Tibial artery (tissue), 4 donors: ENCODE measurements around the gene LMF1.
"Not testable (repeated sequence)": the region's sequence is repeated elsewhere in the genome, so short reads cannot be mapped to it uniquely, and the experiment has no call there.

Experiments used
- DNase-seq, 2 donors: peaks; one replicate each; pipeline ENCODE4 v3.0.0-alpha.2; 2019
- H3K27ac ChIP-seq, 2 donors: fragments of 200-600 bp; sonication (generic) in 1 of 2; 1 replicate in 1 of 2; 2 replicates in 1 of 2; pipeline ENCODE4 v1.5.1; 2018 to 2019; ENCODE audit warnings: mild to moderate bottlenecking in 1 of 2
- H3K27me3 ChIP-seq, 2 donors: fragments of 200-600 bp; sonication (generic) in 1 of 2; one replicate each; pipeline versions ENCODE4 v1.5.1 to v1.6.0; 2016 to 2019
- H3K36me3 ChIP-seq, 3 donors: fragments of 200-600 bp; sonication (generic) in 2 of 3; one replicate each; pipeline ENCODE4 v1.5.1; 2016 to 2019; ENCODE audit warnings: mild to moderate bottlenecking in 2 of 3
- H3K4me1 ChIP-seq, 4 donors: fragments of 200-600 bp; sonication (generic) in 2 of 4; 1 replicate in 3 of 4; 2 replicates in 1 of 4; pipeline ENCODE4 v1.5.1; 2016 to 2019
- H3K4me3 ChIP-seq, 2 donors: fragments of 200-600 bp; sonication (generic) in 1 of 2; 1 replicate in 1 of 2; 2 replicates in 1 of 2; pipeline ENCODE4 v1.5.1; 2018 to 2019; ENCODE audit warnings: mild to moderate bottlenecking in 2 of 2
- H3K9me3 ChIP-seq, 3 donors: fragments of 200-600 bp; sonication (generic) in 1 of 3; one replicate each; pipeline ENCODE4 v1.5.1; 2016 to 2019
- CTCF ChIP-seq, 2 experiments: fragments of 200-600 bp in 1 of 2; fragments of 450-650 bp in 1 of 2; IDR thresholded peaks; one replicate each; pipeline ENCODE4 v1.5.1; 2017 to 2019; ENCODE audit warnings: antibody characterized with exemption in 2 of 2, mild to moderate bottlenecking in 1 of 2, moderate library complexity in 1 of 2
- intact Hi-C: fragments of 100-400 bp; cut with DNase I; formaldehyde crosslinking; loops from one replicate; pipeline ENCODE4 v1.15.0; 2023; ENCODE audit warnings: low total_unique reads

LMF1 gene

GRCh38 chr16:867421-868385, 103.1 kb downstream of the LMF1 start:
- Histone ChIP-seq H3K36me3 (peaks cover 23 to 61% (median 52%) of the 10 kb centered on the region in 3 donors), H3K4me1 (no peaks in the 10 kb centered on the region), H3K4me3 (no peak overlapping the region), H3K27ac (no peak overlapping the region), H3K27me3 (no peaks in the 10 kb centered on the region), H3K9me3 (no peaks in the 10 kb centered on the region)
- DNase-seq, result no peak
- intact Hi-C loops, result no loop called here
- TF ChIP-seq CTCF (IDR thresholded peaks at IDR 0.05), result no peak

GRCh38 chr16:866252-866896, 104.4 kb downstream of the LMF1 start:
- peaks cover 23 to 48% (median 42%) of the 10 kb centered on the region in 3 donors for H3K36me3 ChIP-seq
- H3K9me3 ChIP-seq, result no peaks in the 10 kb centered on the region
- no peak overlapping the region for H3K27ac ChIP-seq
- H3K27me3 ChIP-seq, result no peaks in the 10 kb centered on the region
- no peak overlapping the region for H3K4me3 ChIP-seq
- no peak for DNase-seq
- H3K4me1 ChIP-seq, result no peaks in the 10 kb centered on the region
- intact Hi-C loops, result no loop called here
- TF ChIP-seq CTCF (IDR thresholded peaks at IDR 0.05), result no peak

GRCh38 chr16:865026-865425, 105.8 kb downstream of the LMF1 start:
- DNase-seq, result no peak
- no peak for TF ChIP-seq CTCF (IDR thresholded peaks at IDR 0.05)
- no peaks in the 10 kb centered on the region for H3K4me1 ChIP-seq
- H3K27ac ChIP-seq, result no peak overlapping the region
- no peaks in the 10 kb centered on the region for H3K27me3 ChIP-seq
- H3K9me3 ChIP-seq, result no peaks in the 10 kb centered on the region
- H3K36me3 ChIP-seq, result peaks cover 23 to 35% (median 28%) of the 10 kb centered on the region in 3 donors
- intact Hi-C loops, result no loop called here
- no peak overlapping the region for H3K4me3 ChIP-seq

- H3K9me3 ChIP-seq, result no peaks in the 10 kb centered on the region
- no peaks in the 10 kb centered on the region for H3K27me3 ChIP-seq
- TF ChIP-seq CTCF (IDR thresholded peaks at IDR 0.05), result no peak
- no peak for DNase-seq
- intact Hi-C loops, result no loop called here
- H3K36me3 ChIP-seq, result peaks cover under 1 to 4% (median 4%) of the 10 kb centered on the region in 3 donors
- H3K4me3 ChIP-seq, result no peak overlapping the region
- H3K27ac ChIP-seq, result no peak overlapping the region
- H3K4me1 ChIP-seq, result no peaks in the 10 kb centered on the region
These were observed 109.3 kb downstream of the LMF1 start for GRCh38 chr16:861446-861845.

GRCh38 chr16:860891-861290, 109.9 kb downstream of the LMF1 start:
- no peaks in the 10 kb centered on the region for H3K27me3 ChIP-seq
- H3K27ac ChIP-seq, result no peak overlapping the region
- intact Hi-C loops, result no loop called here
- H3K4me3 ChIP-seq, result no peak overlapping the region
- no peak for DNase-seq
- no peaks in the 10 kb centered on the region for H3K9me3 ChIP-seq
- H3K36me3 ChIP-seq, result no peaks in the 10 kb centered on the region
- H3K4me1 ChIP-seq, result no peaks in the 10 kb centered on the region
- no peak for TF ChIP-seq CTCF (IDR thresholded peaks at IDR 0.05)

GRCh38 chr16:858971-859370, 111.8 kb downstream of the LMF1 start:
- H3K4me1 ChIP-seq, H3K27ac ChIP-seq, DNase-seq, intact Hi-C loops, H3K9me3 ChIP-seq, H3K27me3 ChIP-seq, H3K4me3 ChIP-seq: not testable (repeated sequence)
- H3K36me3 ChIP-seq, result peaks cover 0 to 14% (median 0%) of the 10 kb centered on the region in 3 donors

- H3K9me3 ChIP-seq, H3K27ac ChIP-seq, H3K4me1 ChIP-seq, intact Hi-C loops, H3K4me3 ChIP-seq, H3K27me3 ChIP-seq, DNase-seq: not testable (repeated sequence)
- peaks cover 0 to 15% (median 0%) of the 10 kb centered on the region in 3 donors for H3K36me3 ChIP-seq
These were observed 112.3 kb downstream of the LMF1 start for GRCh38 chr16:858441-858840.
